ENCODE measurements around the gene ZXDC.

The ZXDC gene

GRCh38 chr3:126519506-126520455 lies 44.1 kb upstream of the ZXDC start:
- no peak for TF ChIP-seq CTCF (conservative IDR thresholded peaks at IDR 0.05)
- no peak overlapping the region for H3K27ac ChIP-seq

- no peak for TF ChIP-seq CTCF (conservative IDR thresholded peaks at IDR 0.05)
- no peak overlapping the region for H3K27ac ChIP-seq
These were observed 43.1 kb upstream of the ZXDC start for GRCh38 chr3:126518779-126519177.

GRCh38 chr3:126517986-126518778 lies 42.5 kb upstream of the ZXDC start:
- TF ChIP-seq CTCF (conservative IDR thresholded peaks at IDR 0.05) = no peak
- H3K27ac ChIP-seq = no peak overlapping the region

DNA sequence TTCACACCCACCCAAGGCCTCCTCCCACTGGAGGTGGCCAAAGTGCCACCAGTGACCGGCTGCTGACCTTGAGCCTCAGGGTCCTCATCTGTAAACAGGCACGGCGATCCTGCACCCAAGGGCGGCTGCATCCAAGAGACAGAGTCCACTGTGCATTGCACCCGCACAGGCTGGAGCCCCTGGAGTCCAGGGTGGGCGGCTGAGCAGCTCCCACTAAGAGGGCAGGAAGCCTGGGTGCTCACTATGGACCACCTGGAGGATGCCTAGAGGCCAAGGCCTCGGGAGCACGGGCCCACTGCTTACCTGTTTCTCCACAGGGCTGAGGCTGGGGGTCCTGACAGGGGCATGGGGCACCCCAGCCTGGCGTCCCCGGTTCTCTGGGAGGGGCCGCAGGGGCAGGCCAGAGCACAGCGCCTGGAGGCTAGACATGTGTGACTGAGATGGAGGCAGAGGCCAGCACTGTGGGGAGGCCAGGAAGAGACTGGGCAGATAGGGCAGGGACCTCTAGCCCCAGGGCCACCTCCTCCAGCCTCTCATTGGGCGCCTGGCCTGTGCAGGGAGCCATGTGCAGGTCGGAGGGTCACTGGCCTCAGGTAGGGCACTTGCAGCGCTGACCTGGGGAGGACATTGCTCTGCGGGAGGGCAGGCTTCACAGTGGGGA lies 41.7 kb upstream of the ZXDC start, which contains the start of gene UROC1:
Gene UROC1 (minus strand): TSS at position 483 of the 661 bp plus-strand sequence. CDS start 54 bp downstream, at position 429.
- H3K27ac ChIP-seq = no peak within 1 kb of the TSS
- TF ChIP-seq CTCF (conservative IDR thresholded peaks at IDR 0.05) = no peak

DNA sequence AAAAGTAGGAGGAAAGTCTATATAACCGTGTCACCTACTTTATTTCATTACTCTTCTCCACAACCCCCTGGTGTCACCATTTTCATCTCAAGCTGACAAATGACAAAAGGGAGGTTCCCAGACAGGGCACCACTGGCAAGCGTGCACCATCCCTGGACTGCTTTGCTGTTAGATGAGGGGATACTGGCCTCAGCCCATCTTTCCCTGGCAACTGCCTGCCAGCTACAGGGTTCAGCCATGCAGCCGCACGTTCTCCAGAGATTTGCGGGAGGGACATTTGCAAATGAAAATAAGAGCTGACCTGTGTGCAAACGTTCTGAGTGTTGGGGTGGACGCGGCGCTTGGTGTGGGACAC lies 41.2 kb upstream of the ZXDC start:
- no peak overlapping the region for H3K27ac ChIP-seq
- TF ChIP-seq CTCF (conservative IDR thresholded peaks at IDR 0.05) = no peak

- TF ChIP-seq CTCF (conservative IDR thresholded peaks at IDR 0.05) = no peak
- H3K27ac ChIP-seq = no peak overlapping the region
These were observed 40.7 kb upstream of the ZXDC start for GRCh38 chr3:126516152-126516935.

Data from VCaP (cell line).